Type B pancreatic cell (in vitro differentiated cells): Measurements from ENCODE around the gene VEGFB. TPM values are rescaled to one million over a fixed set of nuclear protein-coding genes. Genes with fewer than 3 reads are reported as not detected.

Experiments used
- DNase-seq: peaks from one replicate; pipeline ENCODE4 v3.0.0; 2021; ENCODE audit warnings: mixed read lengths; ENCODE audit not compliant: unreplicated experiment; ENCODE audit errors: extremely low spot score
- H3K27ac Mint-ChIP-seq: 2 replicates; pipeline ENCODE4 v1.8.0; 2021; ENCODE audit warnings: mild to moderate bottlenecking, mixed read lengths
- H3K27me3 Mint-ChIP-seq: 2 replicates; pipeline ENCODE4 v1.8.0; 2021; ENCODE audit warnings: mixed read lengths
- H3K36me3 Mint-ChIP-seq: 2 replicates; pipeline ENCODE4 v1.8.0; 2021; ENCODE audit warnings: mixed read lengths
- H3K4me1 Mint-ChIP-seq: one replicate; pipeline ENCODE4 v1.8.0; 2021; ENCODE audit warnings: mixed read lengths; ENCODE audit not compliant: unreplicated experiment
- H3K4me3 Mint-ChIP-seq: 2 replicates; pipeline ENCODE4 v1.8.0; 2021; ENCODE audit warnings: mild to moderate bottlenecking, mixed read lengths
- H3K9me3 Mint-ChIP-seq: 2 replicates; pipeline ENCODE4 v1.8.0; 2021; ENCODE audit warnings: mixed read lengths
- total RNA-seq: library from RNA; stranded (reverse); gene quantifications from 2 replicates; pipeline ENCODE4 v1.2.1, GENCODE V29; 2021; ENCODE audit warnings: low replicate concordance
- TF ChIP-seq, protein P1 (sequence below): fragments of 200-600 bp; sonication (generic); conservative IDR thresholded peaks from 2 replicates; pipeline ENCODE4 v1.5.0; 2021; ENCODE audit warnings: antibody characterized with exemption, mild to moderate bottlenecking

Gene VEGFB
- total RNA-seq, 1 donor from 2014 or later: 66.3 TPM

GRCh38 chr11:64208796-64209562 lies 25.4 kb upstream of the VEGFB start:
- no peak for DNase-seq
- Mint-ChIP-seq H3K9me3 (no peaks in the 10 kb centered on the region), H3K27ac (no peak overlapping the region), H3K27me3 (no peaks in the 10 kb centered on the region), H3K4me3 (no peak overlapping the region), H3K36me3 (peaks cover 12% of the 10 kb centered on the region), H3K4me1 (peaks cover 9% of the 10 kb centered on the region)
- TF ChIP-seq, protein P1, sequence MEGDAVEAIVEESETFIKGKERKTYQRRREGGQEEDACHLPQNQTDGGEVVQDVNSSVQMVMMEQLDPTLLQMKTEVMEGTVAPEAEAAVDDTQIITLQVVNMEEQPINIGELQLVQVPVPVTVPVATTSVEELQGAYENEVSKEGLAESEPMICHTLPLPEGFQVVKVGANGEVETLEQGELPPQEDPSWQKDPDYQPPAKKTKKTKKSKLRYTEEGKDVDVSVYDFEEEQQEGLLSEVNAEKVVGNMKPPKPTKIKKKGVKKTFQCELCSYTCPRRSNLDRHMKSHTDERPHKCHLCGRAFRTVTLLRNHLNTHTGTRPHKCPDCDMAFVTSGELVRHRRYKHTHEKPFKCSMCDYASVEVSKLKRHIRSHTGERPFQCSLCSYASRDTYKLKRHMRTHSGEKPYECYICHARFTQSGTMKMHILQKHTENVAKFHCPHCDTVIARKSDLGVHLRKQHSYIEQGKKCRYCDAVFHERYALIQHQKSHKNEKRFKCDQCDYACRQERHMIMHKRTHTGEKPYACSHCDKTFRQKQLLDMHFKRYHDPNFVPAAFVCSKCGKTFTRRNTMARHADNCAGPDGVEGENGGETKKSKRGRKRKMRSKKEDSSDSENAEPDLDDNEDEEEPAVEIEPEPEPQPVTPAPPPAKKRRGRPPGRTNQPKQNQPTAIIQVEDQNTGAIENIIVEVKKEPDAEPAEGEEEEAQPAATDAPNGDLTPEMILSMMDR: no peak

DNA sequence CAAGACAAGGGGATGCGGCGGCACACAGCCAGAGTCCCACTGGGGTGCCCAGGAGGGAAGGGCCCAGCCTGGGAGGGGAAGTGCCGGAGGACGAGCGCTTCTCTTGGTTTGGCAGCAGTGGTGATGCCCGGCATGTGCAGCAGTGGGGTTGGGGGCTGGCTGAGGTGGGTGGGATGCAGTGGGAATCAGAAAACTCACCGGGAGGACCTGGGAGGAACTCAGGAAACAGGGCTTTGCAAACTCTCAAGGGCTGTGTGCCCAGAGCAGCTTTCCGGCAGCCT lies 24.9 kb upstream of the VEGFB start:
- Mint-ChIP-seq H3K27me3 (no peaks in the 10 kb centered on the region), H3K27ac (no peak overlapping the region)

GRCh38 chr11:64210301-64211020 lies 23.9 kb upstream of the VEGFB start:
- H3K4me1 Mint-ChIP-seq: no peaks in the 10 kb centered on the region
- TF ChIP-seq, protein P1: no peak
- H3K4me3 Mint-ChIP-seq: no peak overlapping the region
- DNase-seq: no peak
- H3K27ac Mint-ChIP-seq: no peak overlapping the region
- H3K9me3 Mint-ChIP-seq: no peaks in the 10 kb centered on the region
- no peaks in the 10 kb centered on the region for H3K27me3 Mint-ChIP-seq
- peaks cover 8% of the 10 kb centered on the region for H3K36me3 Mint-ChIP-seq

More for the DNA sequence above, 24.9 kb upstream of the VEGFB start:
- peaks cover 7% of the 10 kb centered on the region for H3K36me3 Mint-ChIP-seq
- TF ChIP-seq, protein P1: no peak
- H3K4me1 Mint-ChIP-seq: peaks cover 3% of the 10 kb centered on the region
- H3K4me3 Mint-ChIP-seq: no peak overlapping the region
- no peaks in the 10 kb centered on the region for H3K9me3 Mint-ChIP-seq
- DNase-seq: no peak

GRCh38 chr11:64211181-64211872 lies 23.1 kb upstream of the VEGFB start:
- Mint-ChIP-seq H3K27me3 (no peaks in the 10 kb centered on the region), H3K4me1 (no peaks in the 10 kb centered on the region), H3K9me3 (no peaks in the 10 kb centered on the region), H3K36me3 (peaks cover 8% of the 10 kb centered on the region), H3K27ac (no peak overlapping the region), H3K4me3 (no peak overlapping the region)
- TF ChIP-seq, protein P1: no peak
- DNase-seq: no peak

- TF ChIP-seq, protein P1: no peak
- peaks cover 8% of the 10 kb centered on the region for H3K36me3 Mint-ChIP-seq
- no peak overlapping the region for H3K27ac Mint-ChIP-seq
- H3K9me3 Mint-ChIP-seq: no peaks in the 10 kb centered on the region
- DNase-seq: no peak
- H3K4me1 Mint-ChIP-seq: no peaks in the 10 kb centered on the region
- no peak overlapping the region for H3K4me3 Mint-ChIP-seq
- no peaks in the 10 kb centered on the region for H3K27me3 Mint-ChIP-seq
These were observed 17.5 kb upstream of the VEGFB start for GRCh38 chr11:64216879-64217278.
